Vagina (tissue), 2 donors: ENCODE results near the gene BLM. TPM values are rescaled to one million over a fixed set of nuclear protein-coding genes. Genes with fewer than 3 reads are reported as not detected.

ENCODE experiments used
- DNase-seq, 2 donors: peaks; one replicate each; pipeline ENCODE4 v3.0.0-alpha.2; 2017; ENCODE audit errors: extremely low spot score in 2 of 2
- H3K27ac ChIP-seq: fragments of 200-600 bp; sonication (generic); one replicate; pipeline ENCODE4 v1.5.1; 2019
- H3K27me3 ChIP-seq: fragments of 200-600 bp; sonication (generic); one replicate; pipeline ENCODE4 v1.5.1; 2019
- H3K36me3 ChIP-seq, 2 donors: fragments of 200-600 bp; sonication (generic); one replicate each; pipeline ENCODE4 v1.5.1; 2017 to 2019
- H3K4me1 ChIP-seq: fragments of 200-600 bp; sonication (generic); one replicate; pipeline ENCODE4 v1.5.1; 2019
- H3K4me3 ChIP-seq, 2 donors: fragments of 200-600 bp; sonication (generic); 1 replicate in 1 of 2; 2 replicates in 1 of 2; pipeline ENCODE4 v1.5.1; 2016 to 2019
- H3K9me3 ChIP-seq: fragments of 200-600 bp; sonication (generic); one replicate; pipeline ENCODE4 v1.5.1; 2019
- CTCF ChIP-seq, 3 experiments: fragments of 450-650 bp in 2 of 3; fragments of 200-600 bp in 1 of 3; sonication (generic) in 1 of 3; IDR thresholded peaks; one replicate each; pipeline ENCODE4 v1.5.1; 2017 to 2019; ENCODE audit warnings: antibody characterized with exemption in 3 of 3, mild to moderate bottlenecking in 2 of 3, moderate library complexity in 2 of 3
- POLR2A ChIP-seq, 2 donors: fragments of 450-650 bp; IDR thresholded peaks; one replicate each; pipeline ENCODE4 v1.6.1; 2017; ENCODE audit warnings: antibody characterized with exemption in 2 of 2, mild to moderate bottlenecking in 2 of 2, moderate library complexity in 2 of 2
- POLR2AphosphoS5 ChIP-seq, 2 donors: sonication (generic); formaldehyde crosslinking; IDR thresholded peaks; one replicate each; pipeline ENCODE4 v1.9.0; 2017; ENCODE audit warnings: antibody characterized with exemption in 2 of 2, mild to moderate bottlenecking in 2 of 2, low read depth in 1 of 2; ENCODE audit not compliant: insufficient read depth in 1 of 2
- intact Hi-C: fragments of 100-400 bp; cut with DNase I; formaldehyde crosslinking; loops from one replicate; pipeline ENCODE4 v1.15.1; 2023
- total RNA-seq: library from RNA; depleted of rRNA; stranded (reverse); fragments of >200 nt; gene quantifications from one replicate; pipeline ENCODE4 v1.2.3, GENCODE V29; 2016

BLM gene
- total RNA-seq, 1 donor from 2014 or later, result 1.7 TPM

- Histone ChIP-seq H3K4me3 (no peak overlapping the region), H3K4me1 (no peaks in the 10 kb centered on the region), H3K27ac (no peak overlapping the region), H3K36me3 (no peaks in the 10 kb centered on the region), H3K9me3 (no peaks in the 10 kb centered on the region), H3K27me3 (no peaks in the 10 kb centered on the region)
- TF ChIP-seq POLR2A (IDR thresholded peaks at IDR 0.05) (no peak), CTCF (IDR thresholded peaks at IDR 0.05) (no peak), POLR2AphosphoS5 (IDR thresholded peaks at IDR 0.05; ENCODE audit: insufficient read depth in 1 of 2, low read depth in 1 of 2) (no peak)
- no peak for DNase-seq
- intact Hi-C loops, result no loop called here
Observed at GRCh38 chr15:90709278-90709677, 7.9 kb upstream of the BLM start.

GRCh38 chr15:90710436-90711027 is 6.6 kb upstream of the BLM start:
- DNase-seq, result no peak
- H3K27ac ChIP-seq, result no peak overlapping the region
- no peak overlapping the region for H3K4me3 ChIP-seq
- H3K27me3 ChIP-seq, result no peaks in the 10 kb centered on the region
- intact Hi-C loops, result loop anchor here (10.0 kb wide), 1 partner anchor 174 kb away; the partner anchor contains the start of gene FES
- TF ChIP-seq POLR2AphosphoS5 (IDR thresholded peaks at IDR 0.05; ENCODE audit: insufficient read depth in 1 of 2, low read depth in 1 of 2) (no peak), POLR2A (IDR thresholded peaks at IDR 0.05) (no peak), CTCF (IDR thresholded peaks at IDR 0.05) (no peak)
- H3K36me3 ChIP-seq, result no peaks in the 10 kb centered on the region
- H3K4me1 ChIP-seq, result no peaks in the 10 kb centered on the region
- H3K9me3 ChIP-seq, result no peaks in the 10 kb centered on the region

- Histone ChIP-seq H3K36me3 (no peaks in the 10 kb centered on the region), H3K4me1 (peaks cover 4% of the 10 kb centered on the region), H3K27ac (no peak overlapping the region), H3K27me3 (no peaks in the 10 kb centered on the region), H3K4me3 (no peak overlapping the region), H3K9me3 (no peaks in the 10 kb centered on the region)
- DNase-seq, result no peak
- TF ChIP-seq POLR2AphosphoS5 (IDR thresholded peaks at IDR 0.05; ENCODE audit: insufficient read depth in 1 of 2, low read depth in 1 of 2) (no peak), POLR2A (IDR thresholded peaks at IDR 0.05) (no peak), CTCF (IDR thresholded peaks at IDR 0.05) (no peak)
- intact Hi-C loops, result loop anchor here (10.0 kb wide), 1 partner anchor 173 kb away; the partner anchor contains the start of gene FES
Observed at GRCh38 chr15:90711418-90711824, 5.7 kb upstream of the BLM start.

GRCh38 chr15:90711842-90712241 is 5.3 kb upstream of the BLM start:
- peaks cover 6% of the 10 kb centered on the region for H3K4me1 ChIP-seq
- no peak overlapping the region for H3K27ac ChIP-seq
- no peak for DNase-seq
- intact Hi-C loops, result loop anchor here (10.0 kb wide), 1 partner anchor 173 kb away; the partner anchor contains the start of gene FES
- no peak overlapping the region for H3K4me3 ChIP-seq
- H3K36me3 ChIP-seq, result no peaks in the 10 kb centered on the region
- TF ChIP-seq POLR2A (IDR thresholded peaks at IDR 0.05) (no peak), POLR2AphosphoS5 (IDR thresholded peaks at IDR 0.05; ENCODE audit: insufficient read depth in 1 of 2, low read depth in 1 of 2) (no peak), CTCF (IDR thresholded peaks at IDR 0.05) (no peak)
- H3K27me3 ChIP-seq, result no peaks in the 10 kb centered on the region
- no peaks in the 10 kb centered on the region for H3K9me3 ChIP-seq

- intact Hi-C loops, result loop anchor here (10.0 kb wide), 1 partner anchor 172 kb away; the partner anchor contains the start of gene FES
- Histone ChIP-seq H3K27ac (no peak overlapping the region), H3K9me3 (no peaks in the 10 kb centered on the region), H3K4me3 (no peak overlapping the region), H3K36me3 (no peaks in the 10 kb centered on the region), H3K4me1 (peaks cover 14% of the 10 kb centered on the region), H3K27me3 (no peaks in the 10 kb centered on the region)
- no peak for DNase-seq
- TF ChIP-seq POLR2AphosphoS5 (IDR thresholded peaks at IDR 0.05; ENCODE audit: insufficient read depth in 1 of 2, low read depth in 1 of 2), result no peak
- no peak for TF ChIP-seq CTCF (IDR thresholded peaks at IDR 0.05)
- no peak for TF ChIP-seq POLR2A (IDR thresholded peaks at IDR 0.05)
Observed at GRCh38 chr15:90713081-90713480, 4.1 kb upstream of the BLM start.
